ENCODE results near the gene DAND5. TPM values are rescaled to one million over a fixed set of nuclear protein-coding genes. Genes with fewer than 3 reads are reported as not detected.
"Not testable (repeated sequence)": the region's sequence is repeated elsewhere in the genome, so short reads cannot be mapped to it uniquely, and the experiment has no call there.

DAND5 gene
- total and polyA plus RNA-seq, 12 donors: 0.71 to 14.4 (median 9.7) TPM

GRCh38 chr19:12953138-12953798, 16.1 kb upstream of the DAND5 start:
- H3K36me3 ChIP-seq: peaks cover 4 to 71% (median 48%) of the 10 kb centered on the region in 9 donors
- peak in 3 of 8 donors; percentile 24 to 57 (median 55) for ATAC-seq
- no peaks in the 10 kb centered on the region for H3K9me3 ChIP-seq
- H3K27me3 ChIP-seq: no peaks in the 10 kb centered on the region
- intact Hi-C loops (cut with DNase I): no loop called here
- 26 to 28% methylated on average over 11 of the region's 11 CpGs for WGBS, 2 donors
- TF ChIP-seq, protein P1, sequence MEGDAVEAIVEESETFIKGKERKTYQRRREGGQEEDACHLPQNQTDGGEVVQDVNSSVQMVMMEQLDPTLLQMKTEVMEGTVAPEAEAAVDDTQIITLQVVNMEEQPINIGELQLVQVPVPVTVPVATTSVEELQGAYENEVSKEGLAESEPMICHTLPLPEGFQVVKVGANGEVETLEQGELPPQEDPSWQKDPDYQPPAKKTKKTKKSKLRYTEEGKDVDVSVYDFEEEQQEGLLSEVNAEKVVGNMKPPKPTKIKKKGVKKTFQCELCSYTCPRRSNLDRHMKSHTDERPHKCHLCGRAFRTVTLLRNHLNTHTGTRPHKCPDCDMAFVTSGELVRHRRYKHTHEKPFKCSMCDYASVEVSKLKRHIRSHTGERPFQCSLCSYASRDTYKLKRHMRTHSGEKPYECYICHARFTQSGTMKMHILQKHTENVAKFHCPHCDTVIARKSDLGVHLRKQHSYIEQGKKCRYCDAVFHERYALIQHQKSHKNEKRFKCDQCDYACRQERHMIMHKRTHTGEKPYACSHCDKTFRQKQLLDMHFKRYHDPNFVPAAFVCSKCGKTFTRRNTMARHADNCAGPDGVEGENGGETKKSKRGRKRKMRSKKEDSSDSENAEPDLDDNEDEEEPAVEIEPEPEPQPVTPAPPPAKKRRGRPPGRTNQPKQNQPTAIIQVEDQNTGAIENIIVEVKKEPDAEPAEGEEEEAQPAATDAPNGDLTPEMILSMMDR (IDR thresholded peaks at IDR 0.05): no peak
- no peak overlapping the region for H3K4me3 ChIP-seq
- peak overlapping the region in 8 of 10 donors; percentile 18 to 91 (median 64) for H3K27ac ChIP-seq
- peak in 1 of 2 donors; percentile 35 for DNase-seq
- peaks cover 19 to 68% (median 48%) of the 10 kb centered on the region in 9 donors for H3K4me1 ChIP-seq

- 52% methylated on average over 12 of the region's 12 CpGs for WGBS, 2 donors
- Histone ChIP-seq H3K36me3 (peaks cover 0 to 64% (median 41%) of the 10 kb centered on the region in 9 donors), H3K4me3 (no peak overlapping the region), H3K4me1 (peaks cover 19 to 68% (median 48%) of the 10 kb centered on the region in 9 donors), H3K27me3 (no peaks in the 10 kb centered on the region), H3K9me3 (no peaks in the 10 kb centered on the region), H3K27ac (peak overlapping the region in 7 of 10 donors; percentile 44 to 91 (median 68))
- DNase-seq (no peak), ATAC-seq (no peak)
- TF ChIP-seq, protein P1 (IDR thresholded peaks at IDR 0.05): no peak
- intact Hi-C loops (cut with DNase I): no loop called here
These were observed 15.4 kb upstream of the DAND5 start for GRCh38 chr19:12953799-12954611.

DNA sequence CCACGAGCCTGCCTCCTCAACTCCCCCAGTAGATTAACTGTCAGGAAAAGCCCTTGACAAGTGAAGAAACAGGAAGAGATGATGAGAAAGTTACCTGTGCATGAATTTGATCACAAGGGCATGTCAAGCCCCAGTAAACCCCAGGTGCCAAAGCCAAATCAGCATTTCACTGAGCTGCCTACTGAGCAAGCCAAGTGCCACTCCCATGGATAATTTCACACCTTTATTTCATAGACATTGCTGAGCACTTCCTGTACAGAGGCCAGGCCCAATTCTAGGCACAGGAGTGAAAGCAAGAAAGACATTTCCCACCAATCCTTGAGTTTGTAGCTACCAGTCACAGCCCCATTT, 14.8 kb upstream of the DAND5 start:
- Histone ChIP-seq H3K27ac (peak overlapping the region in 2 of 10 donors; percentile 81 to 91), H3K9me3 (no peaks in the 10 kb centered on the region), H3K27me3 (no peaks in the 10 kb centered on the region), H3K36me3 (peaks cover 0 to 58% (median 35%) of the 10 kb centered on the region in 9 donors), H3K4me1 (peaks cover 19 to 66% (median 48%) of the 10 kb centered on the region in 9 donors), H3K4me3 (no peak overlapping the region)
- no peak for ATAC-seq
- WGBS, 2 donors: 35 to 38% methylated on average over 1 of the region's 1 CpG
- TF ChIP-seq, protein P1 (IDR thresholded peaks at IDR 0.05): no peak
- intact Hi-C loops (cut with DNase I): no loop called here
- DNase-seq: no peak

GRCh38 chr19:12955575-12955974, 13.8 kb upstream of the DAND5 start:
- ATAC-seq; DNase-seq; H3K27me3 ChIP-seq; H3K9me3 ChIP-seq; intact Hi-C loops (cut with DNase I): not testable (repeated sequence)
- peaks cover 19 to 57% (median 48%) of the 10 kb centered on the region in 9 donors for H3K4me1 ChIP-seq
- 91 to 96% methylated on average over 9 of the region's 9 CpGs for WGBS, 2 donors
- peaks cover 0 to 48% (median 26%) of the 10 kb centered on the region in 9 donors for H3K36me3 ChIP-seq
- H3K4me3 ChIP-seq: peak overlapping the region in 3 of 10 donors; percentile 87 to 96 (median 96)
- H3K27ac ChIP-seq: peak overlapping the region in 2 of 10 donors; percentile 93 to 94
